GM19372 (cell line): Measurements from ENCODE around the gene PLXNA4.

ENCODE experiments used
- ATAC-seq: cut with Tn5 transposase; IDR thresholded peaks from one replicate; pipeline ENCODE4 v1.9.1; 2021; ENCODE audit warnings: mild to moderate bottlenecking, low read depth, moderate library complexity; ENCODE audit not compliant: unreplicated experiment

The PLXNA4 gene

DNA sequence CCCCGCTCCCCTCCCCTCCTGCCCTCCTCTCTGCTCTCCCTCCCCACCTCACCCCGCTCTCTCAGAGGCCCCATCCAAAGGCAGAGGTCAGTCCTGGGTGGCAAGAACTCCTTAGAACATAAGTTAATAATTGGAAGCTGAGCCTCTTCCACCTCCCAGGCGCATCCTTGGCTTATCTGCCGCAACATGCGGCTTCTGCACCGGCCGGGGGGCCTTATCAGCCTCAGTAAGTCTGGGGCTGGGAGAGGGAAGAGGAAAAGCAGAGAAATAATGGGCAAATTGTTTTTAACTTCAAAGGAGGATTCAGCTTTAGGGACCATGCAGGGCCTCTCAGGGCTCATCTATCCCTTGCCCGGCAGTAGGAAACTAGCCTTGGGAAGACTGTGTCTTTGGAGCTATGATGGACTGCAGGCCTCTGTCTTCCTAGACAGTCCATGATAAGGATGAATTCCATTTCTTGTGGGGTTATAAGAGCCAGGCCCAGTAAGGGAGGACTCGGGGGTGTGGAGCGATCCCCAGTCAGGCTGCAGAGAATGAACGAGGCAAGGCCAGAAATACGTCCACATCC lies 411.6 kb downstream of the PLXNA4 start:
- ATAC-seq, result no peak

GRCh38 chr7:132162556-132163144 lies 413.6 kb downstream of the PLXNA4 start:
- no peak for ATAC-seq

- no peak for ATAC-seq
Measured at GRCh38 chr7:132161976-132162375, 414.3 kb downstream of the PLXNA4 start.

DNA sequence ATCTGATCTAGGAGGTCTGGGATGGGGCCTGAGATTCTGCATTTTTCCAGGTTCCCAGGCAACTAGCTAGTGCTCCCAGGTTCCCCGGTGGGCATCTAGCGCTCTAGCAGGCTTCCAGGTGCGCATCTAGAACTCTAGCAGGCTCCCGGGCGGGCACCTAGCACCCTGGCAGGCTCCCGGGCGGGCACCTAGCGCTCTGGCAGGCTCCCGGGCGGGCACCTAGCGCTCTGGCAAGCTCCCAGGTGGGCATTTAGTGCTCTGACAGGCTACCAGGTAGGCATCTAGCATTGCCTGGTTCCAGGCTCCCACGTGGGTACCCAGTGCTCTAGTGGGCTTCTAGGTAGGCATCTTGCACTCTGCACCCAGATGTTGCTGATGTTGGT lies 414.7 kb downstream of the PLXNA4 start:
- ATAC-seq, result no peak

- ATAC-seq, result no peak
Measured at GRCh38 chr7:132160611-132161532, 415.4 kb downstream of the PLXNA4 start.

GRCh38 chr7:132158841-132159240 lies 417.4 kb downstream of the PLXNA4 start:
- no peak for ATAC-seq

DNA sequence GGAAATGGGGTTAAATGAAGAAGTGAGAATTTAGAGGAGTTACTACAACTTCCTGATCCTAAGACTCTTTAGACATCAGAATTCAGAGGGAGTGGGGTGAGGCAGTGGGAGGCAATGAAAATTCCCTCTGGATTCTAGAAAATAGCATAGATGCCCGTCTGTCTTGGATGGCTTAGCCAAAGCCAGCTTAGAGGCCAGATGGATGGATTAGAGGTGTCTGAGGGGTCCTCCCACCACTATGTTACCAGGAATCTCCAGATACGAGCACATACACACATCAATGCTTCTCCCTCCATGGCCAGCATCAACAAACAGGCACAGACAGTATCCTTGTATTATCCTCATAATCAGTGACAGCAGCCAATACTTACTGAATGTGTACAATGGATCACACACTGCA lies 418.1 kb downstream of the PLXNA4 start:
- ATAC-seq, result no peak

- ATAC-seq, result no peak
Measured at GRCh38 chr7:132155715-132156114, 420.6 kb downstream of the PLXNA4 start.

GRCh38 chr7:132154695-132155471 lies 421.4 kb downstream of the PLXNA4 start:
- no peak for ATAC-seq

- no peak for ATAC-seq
Measured at GRCh38 chr7:132154248-132154647, 422.0 kb downstream of the PLXNA4 start.

DNA sequence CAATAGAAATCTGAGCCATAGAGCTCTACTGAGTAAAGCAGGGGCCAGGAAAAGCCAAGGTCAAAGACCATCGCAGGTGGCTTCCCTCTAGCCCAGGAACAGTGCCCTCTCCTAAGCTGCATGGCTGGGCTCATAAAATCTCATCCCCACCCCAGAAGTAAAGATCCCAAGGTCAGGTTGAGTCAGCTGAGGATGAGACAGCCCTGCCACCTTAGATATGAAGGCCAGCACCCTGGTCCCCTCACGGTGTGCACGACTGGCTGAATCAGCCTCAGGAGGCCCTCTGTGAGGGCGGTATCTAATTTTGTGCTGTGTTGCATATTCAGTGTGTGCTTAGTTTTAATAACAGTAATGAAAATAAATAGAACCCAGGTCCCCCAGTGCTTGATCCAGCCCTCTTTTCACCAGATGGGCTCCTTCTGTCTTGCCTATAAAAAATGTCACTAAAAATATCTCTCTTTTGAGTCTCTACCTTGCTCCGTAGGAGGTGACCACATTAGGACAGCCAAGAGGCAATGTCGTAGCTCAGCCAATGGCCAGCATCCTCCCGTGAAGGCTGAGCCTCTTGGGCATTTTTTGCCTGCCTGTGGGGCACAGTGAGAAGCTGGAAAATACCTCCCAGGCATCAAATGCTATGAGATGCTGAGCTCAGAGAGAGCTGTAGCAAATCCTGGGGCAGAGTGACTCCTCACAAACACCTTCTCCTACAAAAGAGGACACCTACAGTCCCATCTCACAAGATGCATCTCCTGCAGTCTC lies 424.0 kb downstream of the PLXNA4 start:
- no peak for ATAC-seq

DNA sequence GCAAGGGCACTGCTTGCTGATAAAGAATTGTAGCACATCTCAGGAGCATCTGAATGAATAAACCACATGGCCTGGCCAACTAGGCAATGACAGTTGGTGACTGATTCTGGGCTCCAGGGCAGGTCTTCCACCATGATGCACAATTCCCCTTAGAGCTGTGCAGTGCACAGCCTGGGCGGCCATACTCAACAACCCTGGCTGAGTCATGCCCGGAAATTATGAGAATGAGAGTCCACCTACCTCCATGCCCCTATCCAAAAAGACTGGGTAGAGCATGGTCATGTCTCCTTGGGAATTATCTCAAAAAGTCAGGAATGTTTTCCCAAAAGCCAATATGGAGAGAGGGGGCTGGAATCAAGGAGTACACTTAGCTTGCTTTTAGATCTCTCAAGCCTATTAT lies 425.6 kb downstream of the PLXNA4 start:
- ATAC-seq, result no peak

- no peak for ATAC-seq
Measured at GRCh38 chr7:132149436-132150304, 426.6 kb downstream of the PLXNA4 start.

DNA sequence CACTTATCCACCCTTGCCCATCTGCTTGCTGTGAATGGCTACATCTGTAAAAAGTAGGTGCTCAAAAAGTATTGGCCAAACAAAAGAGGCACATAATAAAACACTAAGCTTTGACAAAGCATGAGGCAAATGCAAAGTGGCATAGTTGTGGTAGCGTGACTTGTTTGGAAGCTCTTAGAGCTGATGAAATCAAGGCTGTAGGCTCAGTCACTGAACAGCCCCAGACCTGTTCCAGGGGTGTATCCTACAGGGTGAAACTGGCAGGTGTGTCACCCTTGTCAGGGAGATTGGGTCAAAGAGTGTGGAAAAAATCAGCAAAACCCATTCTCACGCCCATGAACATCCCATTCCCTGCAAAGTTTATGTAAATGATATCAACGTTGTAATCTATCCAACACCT lies 427.4 kb downstream of the PLXNA4 start:
- ATAC-seq, result no peak

DNA sequence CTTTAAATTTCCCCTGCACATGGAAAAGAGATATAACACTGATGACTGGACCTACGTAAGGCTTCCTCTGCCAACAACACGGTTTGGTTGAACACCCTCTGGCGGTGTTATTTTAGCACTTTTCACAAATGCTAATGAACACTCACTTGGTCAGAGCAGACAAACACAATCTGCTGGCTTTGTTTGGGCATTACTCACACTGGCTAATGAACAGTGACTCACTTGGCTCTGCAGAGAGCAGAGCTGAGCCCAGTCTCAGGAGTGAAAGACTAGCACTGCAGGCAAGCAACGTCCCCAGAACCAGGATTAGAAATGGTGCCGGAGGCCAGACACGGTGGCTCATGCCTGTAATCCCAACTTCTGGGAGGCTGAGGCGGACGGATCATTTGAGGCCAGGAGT lies 430.8 kb downstream of the PLXNA4 start:
- ATAC-seq, result no peak

DNA sequence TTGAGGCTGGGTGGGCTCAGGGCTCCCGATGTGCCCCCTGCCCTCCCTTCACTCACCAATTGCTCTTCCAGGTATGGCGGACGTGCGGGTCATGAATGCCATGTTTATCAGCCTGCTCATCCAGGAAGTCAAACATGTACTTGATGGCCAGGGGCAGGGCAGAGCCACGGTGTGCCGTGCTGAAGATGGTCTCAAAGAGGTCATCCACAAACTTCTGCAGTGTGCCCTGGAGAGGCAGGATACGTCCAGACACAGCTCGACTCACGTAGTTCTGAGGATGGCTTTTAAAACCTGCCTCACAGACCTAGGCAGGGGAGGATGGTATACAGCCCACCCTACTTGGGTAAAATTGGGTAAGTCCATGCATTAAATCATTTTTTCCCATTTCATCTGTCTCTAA lies 431.2 kb downstream of the PLXNA4 start:
- no peak for ATAC-seq

GRCh38 chr7:132142006-132142405 lies 434.3 kb downstream of the PLXNA4 start:
- ATAC-seq, result no peak

DNA sequence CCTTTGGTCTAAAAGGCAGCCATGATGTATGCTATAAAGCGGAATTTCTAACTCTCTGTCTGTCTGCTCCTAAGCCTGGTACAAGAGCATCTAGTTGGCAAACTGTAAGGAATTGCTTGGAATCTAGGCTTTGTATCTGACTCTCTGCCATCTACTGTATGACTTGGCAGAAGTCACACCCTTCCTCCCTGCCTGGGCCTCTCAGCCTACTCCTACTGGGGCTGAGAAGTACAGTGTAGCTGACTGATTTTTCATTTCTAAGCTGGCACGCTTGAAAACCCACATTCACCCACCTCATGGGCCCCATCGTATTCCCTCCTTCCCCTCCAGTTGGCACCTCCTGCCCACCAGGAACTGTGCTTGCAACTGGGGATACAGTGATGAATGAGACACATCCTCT lies 435.2 kb downstream of the PLXNA4 start:
- ATAC-seq, result no peak

GRCh38 chr7:132140341-132140740 lies 435.9 kb downstream of the PLXNA4 start:
- ATAC-seq, result no peak
